ENCODE results near the gene MCM10.
"Not testable (repeated sequence)": the region's sequence is repeated elsewhere in the genome, so short reads cannot be mapped to it uniquely, and the experiment has no call there.

MCM10 gene

GRCh38 chr10:13222566-13222965 is 61.2 kb downstream of the MCM10 start:
- no peak for DNase-seq

- DNase-seq: no peak
Observed at GRCh38 chr10:13223241-13223640, 61.9 kb downstream of the MCM10 start.

- DNase-seq: no peak
Observed at GRCh38 chr10:13224210-13224995, 63.0 kb downstream of the MCM10 start.

GRCh38 chr10:13225601-13226000 is 64.2 kb downstream of the MCM10 start:
- no peak for DNase-seq

- no peak for DNase-seq
Observed at GRCh38 chr10:13227031-13227430, 65.7 kb downstream of the MCM10 start.

GRCh38 chr10:13231190-13231589 is 69.8 kb downstream of the MCM10 start:
- DNase-seq: no peak

- DNase-seq: no peak
Observed at GRCh38 chr10:13231808-13232207, 70.5 kb downstream of the MCM10 start.

GRCh38 chr10:13233358-13233757 is 72.0 kb downstream of the MCM10 start:
- DNase-seq: no peak

- DNase-seq: no peak
Observed at GRCh38 chr10:13234172-13234571, 72.8 kb downstream of the MCM10 start, which contains the start of gene UCMA. TSS of gene UCMA (minus strand) at chr10:13234374. CDS start at chr10:13234258, 116 bp downstream.

GRCh38 chr10:13234736-13235135 is 73.4 kb downstream of the MCM10 start:
- not testable (repeated sequence) for DNase-seq

GRCh38 chr10:13236638-13237037 is 75.3 kb downstream of the MCM10 start:
- DNase-seq: no peak

GRCh38 chr10:13238271-13239077 is 77.1 kb downstream of the MCM10 start:
- DNase-seq: no peak

GRCh38 chr10:13239923-13240322 is 78.6 kb downstream of the MCM10 start:
- no peak for DNase-seq

- DNase-seq: no peak
Observed at GRCh38 chr10:13241613-13242012, 80.3 kb downstream of the MCM10 start.

- not testable (repeated sequence) for DNase-seq
Observed at GRCh38 chr10:13242260-13242659, 80.9 kb downstream of the MCM10 start.

- DNase-seq: no peak
Observed at GRCh38 chr10:13247246-13247645, 85.9 kb downstream of the MCM10 start.

GRCh38 chr10:13247784-13248183 is 86.4 kb downstream of the MCM10 start:
- DNase-seq: no peak

- DNase-seq: no peak
Observed at GRCh38 chr10:13253726-13254125, 92.4 kb downstream of the MCM10 start.

GRCh38 chr10:13256627-13257026 is 95.3 kb downstream of the MCM10 start:
- DNase-seq: no peak

- DNase-seq: no peak
Observed at GRCh38 chr10:13257621-13258140, 96.3 kb downstream of the MCM10 start.
